Esophagus (tissue), 2 donors: Measurements from ENCODE around the gene TXN. TPM values are rescaled to one million over a fixed set of nuclear protein-coding genes. Genes with fewer than 3 reads are reported as not detected.
"Not testable (repeated sequence)": the region's sequence is repeated elsewhere in the genome, so short reads cannot be mapped to it uniquely, and the experiment has no call there.

Experiments
- H3K27ac ChIP-seq, 2 donors: one replicate each; pipeline ENCODE4 v1.5.1; 2013; ENCODE audit warnings: low read depth in 2 of 2, mild to moderate bottlenecking in 2 of 2, inconsistent platforms in 1 of 2, low read length in 1 of 2, moderate library complexity in 1 of 2
- H3K27me3 ChIP-seq, 2 donors: one replicate each; pipeline ENCODE4 v1.6.1; 2013; ENCODE audit warnings: low read length in 2 of 2, control low read depth in 1 of 2, mild to moderate bottlenecking in 1 of 2; ENCODE audit not compliant: insufficient read depth in 2 of 2, control insufficient read depth in 1 of 2
- H3K36me3 ChIP-seq, 2 donors: one replicate each; pipeline ENCODE4 v1.6.1; 2013; ENCODE audit warnings: low read length in 1 of 2; ENCODE audit not compliant: control insufficient read depth in 2 of 2, insufficient read depth in 2 of 2
- H3K4me1 ChIP-seq, 2 donors: one replicate each; pipeline ENCODE4 v1.6.1; 2013; ENCODE audit warnings: low read length in 1 of 2; ENCODE audit not compliant: control insufficient read depth in 2 of 2, insufficient read depth in 2 of 2
- H3K4me3 ChIP-seq, 2 donors: one replicate each; pipeline ENCODE4 v1.5.1; 2013; ENCODE audit warnings: low read length in 2 of 2, mild to moderate bottlenecking in 2 of 2, low read depth in 1 of 2, moderate library complexity in 1 of 2
- H3K9me3 ChIP-seq, 2 donors: one replicate each; pipeline ENCODE4 v1.6.1; 2013; ENCODE audit warnings: mild to moderate bottlenecking in 2 of 2, low read depth in 1 of 2, low read length in 1 of 2, moderate library complexity in 1 of 2; ENCODE audit not compliant: control insufficient read depth in 2 of 2, insufficient read depth in 1 of 2
- WGBS, 2 donors: extraction: QIAGEN DNeasy Blood & Tissue Kit; methylation state at CpG; one replicate each; pipeline ENCODE4 v1.1.7; 2013; 5-methylcytosine and 5-hydroxymethylcytosine counted together
- polyA plus RNA-seq, 2 donors: library from polyadenylated mRNA; stranded (reverse); fragments of 200-250 nt; gene quantifications; one replicate each; pipeline ENCODE4 v1.2.3, GENCODE V29; 2013
- donor health status: healthy with polysubstance abuse.
- donor health status: Bipolar disorder and iron deficiency.

The TXN gene
- polyA plus RNA-seq, 2 donors = 1,229 to 1,425 TPM

DNA sequence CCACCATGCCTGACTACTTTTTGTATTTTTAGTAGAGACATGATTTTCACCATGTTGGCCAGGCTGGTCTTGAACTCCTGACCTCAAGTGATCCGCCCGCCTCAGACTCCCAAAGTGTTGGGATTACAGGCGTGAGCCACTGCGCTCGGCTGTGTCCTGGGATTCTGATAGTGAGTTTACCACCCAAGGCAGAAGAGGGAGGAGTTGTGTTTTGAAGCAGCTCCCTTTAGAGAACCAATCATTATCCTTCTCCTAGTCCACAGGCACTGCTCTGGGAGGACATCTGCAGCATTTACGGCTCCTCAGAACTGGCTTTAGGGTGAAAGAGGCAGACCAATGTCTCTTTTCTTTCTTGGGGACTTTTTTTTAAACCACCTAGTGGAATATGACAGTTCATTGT is 54.1 kb downstream of the TXN start:
- Histone ChIP-seq H3K4me1 (peaks cover 0 to 7% of the 10 kb centered on the region in 2 donors), H3K4me3 (no peak overlapping the region), H3K27me3 (no peaks in the 10 kb centered on the region), H3K9me3 (no peaks in the 10 kb centered on the region), H3K36me3 (no peaks in the 10 kb centered on the region), H3K27ac (no peak overlapping the region)
- 79 to 92% methylated on average over 6 of the region's 6 CpGs for WGBS, 2 donors

DNA sequence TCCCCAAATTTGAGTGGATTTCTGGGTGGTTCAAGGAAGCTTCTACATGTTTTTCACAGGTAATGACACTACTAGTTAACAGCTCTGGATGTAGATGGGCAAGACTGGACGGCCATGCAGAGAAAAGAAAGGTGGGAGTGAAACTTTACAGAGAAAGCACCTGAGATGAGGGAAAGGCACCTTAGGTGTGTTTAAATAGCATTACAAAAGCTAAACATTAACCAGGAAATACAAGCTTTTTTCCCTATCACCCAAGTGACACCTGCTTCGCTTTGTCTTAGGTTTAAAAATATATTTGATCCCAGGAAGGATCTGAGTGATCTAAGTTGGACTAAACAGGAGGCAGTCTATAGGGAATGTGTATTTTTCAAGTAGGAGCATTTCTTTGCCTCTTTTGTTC is 56.7 kb downstream of the TXN start:
- no peaks in the 10 kb centered on the region for H3K36me3 ChIP-seq
- no peaks in the 10 kb centered on the region for H3K4me1 ChIP-seq
- 78 to 91% methylated on average over 2 of the region's 2 CpGs for WGBS, 2 donors
- H3K27ac ChIP-seq = no peak overlapping the region
- H3K4me3 ChIP-seq = no peak overlapping the region
- no peaks in the 10 kb centered on the region for H3K27me3 ChIP-seq
- no peaks in the 10 kb centered on the region for H3K9me3 ChIP-seq

DNA sequence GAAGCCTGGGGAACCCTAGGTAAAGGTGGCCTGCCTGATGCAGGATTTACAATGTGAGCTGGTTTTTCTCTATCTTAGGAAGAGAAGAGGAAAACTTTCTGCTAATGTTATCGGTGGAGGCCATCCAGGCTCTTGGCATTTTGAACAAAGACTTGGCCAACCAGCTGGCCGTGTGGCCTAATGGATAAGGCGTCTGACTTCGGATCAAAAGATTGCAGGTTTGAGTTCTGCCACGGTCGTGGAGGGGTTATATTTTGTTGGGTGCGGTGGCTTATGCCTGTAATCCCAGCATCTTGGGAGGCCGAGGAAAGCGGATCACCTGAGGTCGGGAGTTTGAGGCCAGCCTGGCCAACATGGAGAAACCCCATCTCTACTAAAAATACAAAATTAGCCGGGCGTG is 58.0 kb downstream of the TXN start:
- WGBS, 2 donors = 92 to 94% methylated on average over 12 of the region's 12 CpGs
- H3K27me3 ChIP-seq = no peaks in the 10 kb centered on the region
- H3K9me3 ChIP-seq = no peaks in the 10 kb centered on the region
- no peak overlapping the region for H3K27ac ChIP-seq
- H3K36me3 ChIP-seq = no peaks in the 10 kb centered on the region
- H3K4me1 ChIP-seq = no peaks in the 10 kb centered on the region
- H3K4me3 ChIP-seq = no peak overlapping the region

DNA sequence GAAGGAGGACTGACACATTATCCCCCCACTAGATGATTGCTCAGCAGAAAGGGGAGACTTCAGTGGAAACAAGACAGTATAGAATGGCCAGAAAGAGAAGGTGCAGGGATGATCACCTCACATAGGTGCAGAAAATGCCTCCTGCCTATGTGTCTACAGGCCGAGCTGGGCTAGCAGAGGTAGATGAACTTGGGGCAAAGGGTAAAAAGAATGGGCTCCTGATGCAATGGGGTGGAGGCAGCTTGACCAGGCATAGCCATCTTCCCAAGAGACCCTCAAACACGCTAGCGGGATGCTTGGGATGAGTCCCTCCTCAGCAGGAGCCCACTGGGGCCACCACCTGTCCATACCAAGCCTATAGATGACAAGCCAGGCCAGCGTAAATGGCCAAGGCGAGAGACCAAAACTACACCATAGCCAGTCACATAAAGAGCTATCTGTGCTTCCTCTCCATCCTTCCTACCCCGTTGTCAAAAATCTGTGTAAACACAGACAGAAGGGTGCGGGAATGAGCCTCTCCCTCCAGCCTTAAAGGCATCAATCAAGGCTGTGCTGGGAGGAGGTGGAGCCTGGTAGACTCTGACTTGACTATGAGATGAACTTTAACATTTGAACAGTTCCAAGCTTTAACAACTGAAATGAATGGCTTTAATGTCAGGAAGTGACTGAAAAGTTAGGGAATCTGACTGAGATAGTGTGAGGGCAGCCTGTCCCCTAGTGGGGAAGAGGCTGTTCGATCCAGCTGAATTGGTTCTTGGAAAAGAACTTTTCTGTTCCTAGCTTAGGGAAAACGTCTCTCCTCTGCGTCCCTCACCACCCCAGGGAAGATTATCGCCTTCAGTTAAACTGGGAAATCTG is 58.7 kb downstream of the TXN start:
- Histone ChIP-seq H3K36me3 (no peaks in the 10 kb centered on the region), H3K27me3 (no peaks in the 10 kb centered on the region), H3K4me1 (no peaks in the 10 kb centered on the region), H3K9me3 (no peaks in the 10 kb centered on the region), H3K4me3 (no peak overlapping the region), H3K27ac (no peak overlapping the region)
- 74 to 79% methylated on average over 11 of the region's 11 CpGs for WGBS, 2 donors

DNA sequence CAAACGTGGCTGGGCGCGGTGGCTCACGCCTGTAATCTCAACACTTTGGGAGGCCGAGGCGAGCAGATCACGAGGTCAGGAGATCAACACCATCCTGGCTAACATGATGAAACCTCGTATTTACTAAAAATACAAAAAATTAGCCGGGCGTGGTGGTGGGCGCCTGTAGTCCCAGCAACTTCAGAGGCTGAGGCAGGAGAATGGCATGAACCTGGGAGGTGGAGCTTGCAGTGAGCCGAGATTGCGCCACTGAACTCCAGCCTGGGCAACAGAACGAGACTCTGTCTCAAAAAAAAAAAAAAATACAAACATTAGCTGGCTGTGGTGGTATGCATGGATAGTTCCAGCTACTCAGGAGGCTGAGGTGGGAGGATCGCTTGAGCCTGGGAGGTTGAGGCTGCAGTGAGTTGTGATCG is 60.2 kb downstream of the TXN start:
- not testable (repeated sequence) for H3K4me3 ChIP-seq, H3K36me3 ChIP-seq, H3K27me3 ChIP-seq, H3K9me3 ChIP-seq, H3K27ac ChIP-seq, H3K4me1 ChIP-seq
- WGBS, 2 donors = 89 to 92% methylated on average over 16 of the region's 16 CpGs

Other genes starting within 250 kb of the TXN start
- gene C9orf152, start 48.3 kb downstream of the TXN start, polyA plus RNA-seq = 1 to 10 TPM in 1 of 2 donors, under 1 TPM in 1; 0.86 to 1.3 TPM
- not detected for gene TXNDC8, start 81.4 kb upstream of the TXN start, polyA plus RNA-seq